C4-2B (cell line): ENCODE data around the gene ESYT2.

ENCODE experiments used
- ZFX ChIP-seq: fragments of 450-650 bp; IDR thresholded peaks from 2 replicates; pipeline ENCODE4 v1.6.1; 2017
- TF ChIP-seq, protein P1 (sequence below): fragments of 450-650 bp; conservative IDR thresholded peaks from 2 replicates; pipeline ENCODE4 v1.5.1; 2017; ENCODE audit warnings: mild to moderate bottlenecking

DNA sequence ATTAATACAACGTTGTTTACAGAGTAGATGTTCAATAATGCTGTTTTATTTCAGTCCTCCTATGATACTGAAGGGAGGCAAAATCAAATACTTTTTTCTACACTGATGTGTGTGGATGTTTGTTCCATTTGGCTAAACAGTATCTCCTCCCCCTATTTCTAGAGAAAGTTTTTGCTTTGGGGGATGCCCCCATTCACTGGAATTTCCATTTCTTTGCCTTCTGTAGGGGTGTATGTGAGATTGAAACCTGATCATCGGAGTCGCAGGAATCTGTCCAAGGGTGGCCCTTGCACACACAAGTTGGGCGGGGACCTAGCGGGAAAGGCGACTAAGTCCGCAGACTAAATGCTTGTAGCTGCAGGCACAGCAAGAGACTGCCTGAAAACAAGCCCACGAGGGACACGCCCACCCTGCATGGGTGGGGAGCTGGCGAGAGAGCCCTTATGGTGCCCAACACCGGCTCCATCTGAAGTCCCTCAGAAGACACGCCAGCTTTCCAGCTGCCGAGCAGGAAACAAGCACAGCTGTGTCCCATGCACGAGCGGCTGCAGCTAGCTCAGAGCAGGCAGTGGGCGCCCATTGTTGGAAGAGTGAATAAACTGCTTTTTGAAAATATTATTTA is 58.0 kb downstream of the ESYT2 start:
- TF ChIP-seq, protein P1, sequence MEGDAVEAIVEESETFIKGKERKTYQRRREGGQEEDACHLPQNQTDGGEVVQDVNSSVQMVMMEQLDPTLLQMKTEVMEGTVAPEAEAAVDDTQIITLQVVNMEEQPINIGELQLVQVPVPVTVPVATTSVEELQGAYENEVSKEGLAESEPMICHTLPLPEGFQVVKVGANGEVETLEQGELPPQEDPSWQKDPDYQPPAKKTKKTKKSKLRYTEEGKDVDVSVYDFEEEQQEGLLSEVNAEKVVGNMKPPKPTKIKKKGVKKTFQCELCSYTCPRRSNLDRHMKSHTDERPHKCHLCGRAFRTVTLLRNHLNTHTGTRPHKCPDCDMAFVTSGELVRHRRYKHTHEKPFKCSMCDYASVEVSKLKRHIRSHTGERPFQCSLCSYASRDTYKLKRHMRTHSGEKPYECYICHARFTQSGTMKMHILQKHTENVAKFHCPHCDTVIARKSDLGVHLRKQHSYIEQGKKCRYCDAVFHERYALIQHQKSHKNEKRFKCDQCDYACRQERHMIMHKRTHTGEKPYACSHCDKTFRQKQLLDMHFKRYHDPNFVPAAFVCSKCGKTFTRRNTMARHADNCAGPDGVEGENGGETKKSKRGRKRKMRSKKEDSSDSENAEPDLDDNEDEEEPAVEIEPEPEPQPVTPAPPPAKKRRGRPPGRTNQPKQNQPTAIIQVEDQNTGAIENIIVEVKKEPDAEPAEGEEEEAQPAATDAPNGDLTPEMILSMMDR, result no peak
- TF ChIP-seq ZFX, result no peak
